ENCODE data around the gene ANKRD63.

Gene ANKRD63

GRCh38 chr15:40269604-40270003 is 13.3 kb downstream of the ANKRD63 start:
- no peak overlapping the region for H4K8ac ChIP-seq (ENCODE audit: low read length)
- H3K14ac ChIP-seq (ENCODE audit: low read length in 2 of 2) = no peak overlapping the region
- no peak overlapping the region for H2AK5ac ChIP-seq (ENCODE audit: low read length, severe bottlenecking)
- no peak overlapping the region for H3K4ac ChIP-seq (ENCODE audit: low read depth in 1 of 2, low read length in 2 of 2)
- H3K23ac ChIP-seq (ENCODE audit: low read length in 2 of 2) = no peak overlapping the region
- H3K4me3 ChIP-seq (ENCODE audit: insufficient read depth in 1 of 2, low read depth in 1 of 2, low read length in 2 of 2) = no peak overlapping the region
- no peak overlapping the region for H3K18ac ChIP-seq (ENCODE audit: low read depth in 1 of 2, low read length in 2 of 2)
- no peaks in the 10 kb centered on the region for H3K79me1 ChIP-seq (replicated peaks; ENCODE audit: low read length, poor library complexity, severe bottlenecking)
- 94% methylated on average over 4 of the region's 4 CpGs for WGBS
- peaks cover 0 to 20% of the 10 kb centered on the region in 2 experiments for H3K27me3 ChIP-seq (ENCODE audit: control insufficient read depth in 1 of 2, insufficient read depth in 1 of 2, low read length in 2 of 2)
- H3K9ac ChIP-seq (ENCODE audit: low read length) = no peak overlapping the region
- H2BK15ac ChIP-seq (ENCODE audit: low read depth, poor library complexity, severe bottlenecking) = no peak overlapping the region
- H3K4me2 ChIP-seq (ENCODE audit: low read length, poor library complexity, severe bottlenecking) = no peak overlapping the region
- H2BK120ac ChIP-seq (ENCODE audit: low read depth, low read length) = no peak overlapping the region
- H4K91ac ChIP-seq (ENCODE audit: low read length) = no peak overlapping the region
- H2BK12ac ChIP-seq (ENCODE audit: low read length in 2 of 2) = no peak overlapping the region
- no peak overlapping the region for H3K27ac ChIP-seq (ENCODE audit: low read length, poor library complexity, severe bottlenecking)
- peaks cover 29% of the 10 kb centered on the region for H3K4me1 ChIP-seq (ENCODE audit: control insufficient read depth, insufficient read depth, low read depth, low read length)
- H2AFZ ChIP-seq (ENCODE audit: low read depth, low read length) = no peak overlapping the region
- H3K36me3 ChIP-seq (ENCODE audit: control insufficient read depth in 1 of 2, insufficient read depth in 2 of 2, low read depth in 1 of 2, low read length in 2 of 2) = peaks cover 0 to 10% of the 10 kb centered on the region in 2 experiments
- no peak for DNase-seq
- no peak overlapping the region for H2BK5ac ChIP-seq (ENCODE audit: low read depth, low read length, poor library complexity, severe bottlenecking)
- H3K9me3 ChIP-seq (ENCODE audit: control insufficient read depth, low read length) = no peaks in the 10 kb centered on the region

GRCh38 chr15:40267670-40268069 is 15.2 kb downstream of the ANKRD63 start:
- Histone ChIP-seq H3K4me3 (ENCODE audit: insufficient read depth in 1 of 2, low read depth in 1 of 2, low read length in 2 of 2) (no peak overlapping the region), H4K91ac (ENCODE audit: low read length) (no peak overlapping the region), H3K36me3 (ENCODE audit: control insufficient read depth in 1 of 2, insufficient read depth in 2 of 2, low read depth in 1 of 2, low read length in 2 of 2) (peaks cover 0 to 10% of the 10 kb centered on the region in 2 experiments), H3K18ac (ENCODE audit: low read depth in 1 of 2, low read length in 2 of 2) (no peak overlapping the region), H2BK12ac (ENCODE audit: low read length in 2 of 2) (peak overlapping the region in 1 of 2 experiments; percentile 18), H3K27ac (ENCODE audit: low read length, poor library complexity, severe bottlenecking) (no peak overlapping the region), H2BK120ac (ENCODE audit: low read depth, low read length) (no peak overlapping the region), H3K4ac (ENCODE audit: low read depth in 1 of 2, low read length in 2 of 2) (peak overlapping the region in 1 of 2 experiments; percentile 61), H3K9ac (ENCODE audit: low read length) (no peak overlapping the region), H3K27me3 (ENCODE audit: control insufficient read depth in 1 of 2, insufficient read depth in 1 of 2, low read length in 2 of 2) (peaks cover 0 to 15% of the 10 kb centered on the region in 2 experiments), H4K8ac (ENCODE audit: low read length) (no peak overlapping the region), H3K4me1 (ENCODE audit: control insufficient read depth, insufficient read depth, low read depth, low read length) (peaks cover 31% of the 10 kb centered on the region), H3K4me2 (ENCODE audit: low read length, poor library complexity, severe bottlenecking) (no peak overlapping the region), H3K23ac (ENCODE audit: low read length in 2 of 2) (no peak overlapping the region), H2AFZ (ENCODE audit: low read depth, low read length) (no peak overlapping the region), H3K79me1 (replicated peaks; ENCODE audit: low read length, poor library complexity, severe bottlenecking) (no peaks in the 10 kb centered on the region), H2BK5ac (ENCODE audit: low read depth, low read length, poor library complexity, severe bottlenecking) (no peak overlapping the region), H3K14ac (ENCODE audit: low read length in 2 of 2) (no peak overlapping the region), H3K9me3 (ENCODE audit: control insufficient read depth, low read length) (no peaks in the 10 kb centered on the region), H2BK15ac (ENCODE audit: low read depth, poor library complexity, severe bottlenecking) (no peak overlapping the region), H2AK5ac (ENCODE audit: low read length, severe bottlenecking) (peak overlapping the region; percentile 63)
- no peak for DNase-seq
- WGBS = 65% methylated on average over 4 of the region's 4 CpGs

GRCh38 chr15:40266828-40267304 is 16.0 kb downstream of the ANKRD63 start:
- H2BK15ac ChIP-seq (ENCODE audit: low read depth, poor library complexity, severe bottlenecking) = peak overlapping the region; percentile 77
- DNase-seq = peak; percentile 94

DNA sequence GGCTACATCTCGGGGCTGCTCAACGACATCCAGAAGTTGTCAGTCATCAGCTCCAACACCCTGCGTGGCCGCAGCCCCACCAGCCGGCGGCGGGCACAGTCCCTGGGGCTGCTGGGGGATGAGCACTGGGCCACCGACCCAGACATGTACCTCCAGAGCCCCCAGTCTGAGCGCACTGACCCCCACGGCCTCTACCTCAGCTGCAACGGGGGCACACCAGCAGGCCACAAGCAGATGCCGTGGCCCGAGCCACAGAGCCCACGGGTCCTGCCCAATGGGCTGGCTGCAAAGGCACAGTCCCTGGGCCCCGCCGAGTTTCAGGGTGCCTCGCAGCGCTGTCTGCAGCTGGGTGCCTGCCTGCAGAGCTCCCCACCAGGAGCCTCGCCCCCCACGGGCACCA is 17.0 kb downstream of the ANKRD63 start:
- 96% methylated on average over 20 of the region's 20 CpGs for WGBS
- Histone ChIP-seq H4K91ac (ENCODE audit: low read length) (peak overlapping the region; percentile 78), H2AFZ (ENCODE audit: low read depth, low read length) (no peak overlapping the region)

More at GRCh38 chr15:40266828-40267304, 16.0 kb downstream of the ANKRD63 start:
- no peak overlapping the region for H3K4ac ChIP-seq (ENCODE audit: low read depth in 1 of 2, low read length in 2 of 2)
- peaks cover 28% of the 10 kb centered on the region for H3K4me1 ChIP-seq (ENCODE audit: control insufficient read depth, insufficient read depth, low read depth, low read length)
- peak overlapping the region in 1 of 2 experiments; percentile 72 for H3K18ac ChIP-seq (ENCODE audit: low read depth in 1 of 2, low read length in 2 of 2)
- H3K27ac ChIP-seq (ENCODE audit: low read length, poor library complexity, severe bottlenecking) = peak overlapping the region; percentile 43
- H2BK120ac ChIP-seq (ENCODE audit: low read depth, low read length) = peak overlapping the region; percentile 42
- H3K36me3 ChIP-seq (ENCODE audit: control insufficient read depth in 1 of 2, insufficient read depth in 2 of 2, low read depth in 1 of 2, low read length in 2 of 2) = peaks cover 0 to 4% of the 10 kb centered on the region in 2 experiments
- no peaks in the 10 kb centered on the region for H3K9me3 ChIP-seq (ENCODE audit: control insufficient read depth, low read length)
- peak overlapping the region in 1 of 2 experiments; percentile 67 for H2BK12ac ChIP-seq (ENCODE audit: low read length in 2 of 2)
- H3K4me3 ChIP-seq (ENCODE audit: insufficient read depth in 1 of 2, low read depth in 1 of 2, low read length in 2 of 2) = no peak overlapping the region
- H4K8ac ChIP-seq (ENCODE audit: low read length) = no peak overlapping the region
- H2BK5ac ChIP-seq (ENCODE audit: low read depth, low read length, poor library complexity, severe bottlenecking) = no peak overlapping the region
- H3K9ac ChIP-seq (ENCODE audit: low read length) = peak overlapping the region; percentile 46
- no peaks in the 10 kb centered on the region for H3K79me1 ChIP-seq (replicated peaks; ENCODE audit: low read length, poor library complexity, severe bottlenecking)
- 26% methylated on average over 7 of the region's 7 CpGs for WGBS
- H2AK5ac ChIP-seq (ENCODE audit: low read length, severe bottlenecking) = no peak overlapping the region
- no peak overlapping the region for H4K91ac ChIP-seq (ENCODE audit: low read length)
- H3K4me2 ChIP-seq (ENCODE audit: low read length, poor library complexity, severe bottlenecking) = no peak overlapping the region
- H2AFZ ChIP-seq (ENCODE audit: low read depth, low read length) = no peak overlapping the region
- no peak overlapping the region for H3K14ac ChIP-seq (ENCODE audit: low read length in 2 of 2)
- peaks cover 0 to 10% of the 10 kb centered on the region in 2 experiments for H3K27me3 ChIP-seq (ENCODE audit: control insufficient read depth in 1 of 2, insufficient read depth in 1 of 2, low read length in 2 of 2)
- peak overlapping the region in 1 of 2 experiments; percentile 80 for H3K23ac ChIP-seq (ENCODE audit: low read length in 2 of 2)

More for the DNA sequence above, 17.0 kb downstream of the ANKRD63 start:
- Histone ChIP-seq H3K27me3 (ENCODE audit: control insufficient read depth in 1 of 2, insufficient read depth in 1 of 2, low read length in 2 of 2) (peaks cover 0 to under 1% of the 10 kb centered on the region in 2 experiments), H2BK120ac (ENCODE audit: low read depth, low read length) (no peak overlapping the region), H3K4ac (ENCODE audit: low read depth in 1 of 2, low read length in 2 of 2) (no peak overlapping the region), H2BK15ac (ENCODE audit: low read depth, poor library complexity, severe bottlenecking) (peak overlapping the region; percentile 31), H3K23ac (ENCODE audit: low read length in 2 of 2) (no peak overlapping the region), H3K4me3 (ENCODE audit: insufficient read depth in 1 of 2, low read depth in 1 of 2, low read length in 2 of 2) (no peak overlapping the region), H3K14ac (ENCODE audit: low read length in 2 of 2) (peak overlapping the region in 1 of 2 experiments; percentile 85), H3K4me1 (ENCODE audit: control insufficient read depth, insufficient read depth, low read depth, low read length) (peaks cover 27% of the 10 kb centered on the region), H3K9ac (ENCODE audit: low read length) (no peak overlapping the region), H3K9me3 (ENCODE audit: control insufficient read depth, low read length) (no peaks in the 10 kb centered on the region), H4K8ac (ENCODE audit: low read length) (peak overlapping the region; percentile 5), H3K18ac (ENCODE audit: low read depth in 1 of 2, low read length in 2 of 2) (peak overlapping the region; percentile 2 to 90), H3K79me1 (replicated peaks; ENCODE audit: low read length, poor library complexity, severe bottlenecking) (no peaks in the 10 kb centered on the region), H3K4me2 (ENCODE audit: low read length, poor library complexity, severe bottlenecking) (no peak overlapping the region), H3K36me3 (ENCODE audit: control insufficient read depth in 1 of 2, insufficient read depth in 2 of 2, low read depth in 1 of 2, low read length in 2 of 2) (peaks cover 0 to 4% of the 10 kb centered on the region in 2 experiments), H3K27ac (ENCODE audit: low read length, poor library complexity, severe bottlenecking) (no peak overlapping the region), H2AK5ac (ENCODE audit: low read length, severe bottlenecking) (peak overlapping the region; percentile 67), H2BK12ac (ENCODE audit: low read length in 2 of 2) (peak overlapping the region; percentile 7 to 57), H2BK5ac (ENCODE audit: low read depth, low read length, poor library complexity, severe bottlenecking) (no peak overlapping the region)
- DNase-seq = no peak

All from mesenchymal stem cell (in vitro differentiated cells and primary cell).